Keratinocyte (primary cell): Measurements from ENCODE around the gene CLIP4.

Experiments
- EZH2 ChIP-seq: IDR thresholded peaks from one replicate; pipeline ENCODE4 v1.6.1; 2012; ENCODE audit warnings: inconsistent platforms, mild to moderate bottlenecking, low read length, moderate library complexity
- TF ChIP-seq, protein P1 (sequence below), 3 experiments: IDR thresholded peaks in 1 of 3; conservative IDR thresholded peaks in 1 of 3; optimal IDR thresholded peaks in 1 of 3; 2 replicates in 2 of 3; 3 replicates in 1 of 3; pipeline versions ENCODE3 to v1.5.1; 2011; ENCODE audit warnings: low read length in 3 of 3, mild to moderate bottlenecking in 3 of 3, moderate library complexity in 2 of 3, control low read depth in 1 of 3, inconsistent platforms in 1 of 3; ENCODE audit not compliant: insufficient read depth in 2 of 3; ENCODE audit errors: extremely low read depth in 1 of 3

DNA sequence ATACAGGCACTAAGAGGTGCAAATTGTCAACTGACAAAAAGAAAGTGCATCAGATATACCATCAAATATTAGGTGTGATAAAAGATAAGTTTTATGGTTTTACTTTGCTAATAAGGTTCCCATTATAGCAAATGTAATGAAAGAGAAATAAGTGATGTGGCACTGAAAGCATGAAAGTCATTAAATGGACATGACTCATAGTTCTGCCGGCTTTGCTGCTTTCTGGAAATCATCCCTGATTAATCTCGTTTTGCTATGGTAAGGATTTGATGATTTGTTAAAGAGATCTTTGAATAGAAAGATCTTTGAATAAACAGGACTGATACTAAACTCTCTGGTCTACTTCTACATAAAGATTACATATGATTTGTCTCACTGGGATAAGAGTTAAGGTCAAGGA lies 72.7 kb downstream of the CLIP4 start:
- TF ChIP-seq, protein P1, sequence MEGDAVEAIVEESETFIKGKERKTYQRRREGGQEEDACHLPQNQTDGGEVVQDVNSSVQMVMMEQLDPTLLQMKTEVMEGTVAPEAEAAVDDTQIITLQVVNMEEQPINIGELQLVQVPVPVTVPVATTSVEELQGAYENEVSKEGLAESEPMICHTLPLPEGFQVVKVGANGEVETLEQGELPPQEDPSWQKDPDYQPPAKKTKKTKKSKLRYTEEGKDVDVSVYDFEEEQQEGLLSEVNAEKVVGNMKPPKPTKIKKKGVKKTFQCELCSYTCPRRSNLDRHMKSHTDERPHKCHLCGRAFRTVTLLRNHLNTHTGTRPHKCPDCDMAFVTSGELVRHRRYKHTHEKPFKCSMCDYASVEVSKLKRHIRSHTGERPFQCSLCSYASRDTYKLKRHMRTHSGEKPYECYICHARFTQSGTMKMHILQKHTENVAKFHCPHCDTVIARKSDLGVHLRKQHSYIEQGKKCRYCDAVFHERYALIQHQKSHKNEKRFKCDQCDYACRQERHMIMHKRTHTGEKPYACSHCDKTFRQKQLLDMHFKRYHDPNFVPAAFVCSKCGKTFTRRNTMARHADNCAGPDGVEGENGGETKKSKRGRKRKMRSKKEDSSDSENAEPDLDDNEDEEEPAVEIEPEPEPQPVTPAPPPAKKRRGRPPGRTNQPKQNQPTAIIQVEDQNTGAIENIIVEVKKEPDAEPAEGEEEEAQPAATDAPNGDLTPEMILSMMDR (optimal IDR thresholded peaks at IDR 0.05 in 1 of 3, IDR thresholded peaks at IDR 0.05 in 1 of 3, conservative IDR thresholded peaks at IDR 0.05 in 1 of 3; ENCODE audit: extremely low read depth in 1 of 3, insufficient read depth in 2 of 3, low read length in 3 of 3), result no peak
- TF ChIP-seq EZH2, result no peak
